ENCODE measurements around the gene MRPS31. TPM values are rescaled to one million over a fixed set of nuclear protein-coding genes. Genes with fewer than 3 reads are reported as not detected.

The MRPS31 gene
- total and polyA plus RNA-seq, 10 of the 15 experiments (the other 5 are each of a cell fraction or from before 2014, with no cell fraction given) = 20.3 to 60.9 (median 43.1) TPM

GRCh38 chr13:40776681-40777165 lies 5.7 kb upstream of the MRPS31 start (continued):
- TF ChIP-seq MLLT1 (IDR thresholded peaks at IDR 0.05) = no peak
- no peak for TF ChIP-seq USF1 (IDR thresholded peaks at IDR 0.05; ENCODE audit: borderline replicate concordance, extremely low read length, insufficient read depth, low read depth, low read length)
- no peak for TF ChIP-seq CHD2 (IDR thresholded peaks at IDR 0.05; ENCODE audit: borderline replicate concordance, low read depth, low read length)
- TF ChIP-seq EP300 (IDR thresholded peaks at IDR 0.05; ENCODE audit: borderline replicate concordance in 1 of 2, control insufficient read depth in 1 of 2, low read depth in 2 of 2, low read length in 2 of 2) = no peak
- TF ChIP-seq MTA3 (IDR thresholded peaks at IDR 0.05; ENCODE audit: borderline replicate concordance, low read length) = no peak
- peak; percentile 67 for TF ChIP-seq RUNX3 (IDR thresholded peaks at IDR 0.05; ENCODE audit: low read length)
- peak in 1 of 2 experiments; percentile 68; a peak in 2 of 4 replicates for TF ChIP-seq ETV6 (conservative IDR thresholded peaks at IDR 0.05 in 1 of 2, IDR thresholded peaks at IDR 0.05 in 1 of 2; ENCODE audit: borderline replicate concordance in 1 of 2, low read depth in 1 of 2)
- TF ChIP-seq NKRF (conservative IDR thresholded peaks at IDR 0.05) = no peak
- no peak for TF ChIP-seq FOXM1 (IDR thresholded peaks at IDR 0.05; ENCODE audit: low read depth, low read length)
- no peak; the same call in 1 of the 2 replicates for TF ChIP-seq EED (IDR thresholded peaks at IDR 0.05; ENCODE audit: low read depth)
- TF ChIP-seq POLR2AphosphoS5 (IDR thresholded peaks at IDR 0.05; ENCODE audit: low read length) = no peak
- no peak for TF ChIP-seq RAD21 (IDR thresholded peaks at IDR 0.05; ENCODE audit: insufficient read depth, low read depth, low read length)
- TF ChIP-seq CEBPZ (IDR thresholded peaks at IDR 0.05; ENCODE audit: low read depth, low read length) = no peak
- TF ChIP-seq CBX5 (IDR thresholded peaks at IDR 0.05; ENCODE audit: low read depth) = 0 out of 2 replicates have a peak, but pooled peaks have one; percentile 23
